ENCODE results near the gene CSNK1D.

Gene CSNK1D

DNA sequence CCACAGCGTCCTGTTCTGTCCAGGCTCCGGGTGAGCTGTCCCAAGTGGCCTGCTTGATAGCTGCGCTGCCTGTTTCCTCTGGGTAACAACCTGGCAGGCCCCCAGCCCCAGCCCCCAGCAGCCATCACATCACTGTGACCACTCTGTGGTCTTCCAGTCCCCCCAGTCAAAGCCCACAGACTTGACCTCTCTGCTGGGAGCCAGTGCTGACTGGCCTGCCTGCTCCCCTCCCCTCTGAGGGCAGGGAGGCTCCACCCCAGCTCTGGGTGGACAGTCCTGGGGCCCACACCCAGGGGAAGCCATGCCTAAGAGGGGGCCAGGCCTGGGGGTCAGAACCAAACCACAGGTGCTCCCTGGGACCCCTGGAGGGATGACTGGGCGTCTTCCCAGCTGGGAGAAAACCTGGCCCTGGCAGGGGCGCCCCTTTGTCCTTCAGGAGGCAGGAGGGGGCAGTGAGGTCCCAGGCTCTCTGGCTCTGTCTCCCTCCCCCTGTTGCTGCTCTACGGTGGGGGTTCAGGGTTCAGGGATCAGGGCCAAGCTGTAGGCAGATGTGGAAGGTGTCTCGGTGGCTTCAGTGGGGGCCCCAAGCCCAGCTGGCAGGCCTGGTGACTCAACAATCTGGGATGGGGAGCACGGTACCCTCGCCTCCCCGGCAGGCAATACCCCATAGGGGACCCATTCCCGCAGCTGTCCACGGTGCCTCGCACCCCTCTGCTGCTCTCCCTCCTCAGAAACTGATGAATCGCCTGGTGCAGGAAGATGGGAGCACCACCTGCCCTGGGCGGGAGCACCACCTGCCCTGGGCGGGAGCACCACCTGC lies 46.5 kb downstream of the CSNK1D start:
- no peak for DNase-seq

- DNase-seq: no peak
Observed at GRCh38 chr17:82226146-82226808, 47.2 kb downstream of the CSNK1D start.

DNA sequence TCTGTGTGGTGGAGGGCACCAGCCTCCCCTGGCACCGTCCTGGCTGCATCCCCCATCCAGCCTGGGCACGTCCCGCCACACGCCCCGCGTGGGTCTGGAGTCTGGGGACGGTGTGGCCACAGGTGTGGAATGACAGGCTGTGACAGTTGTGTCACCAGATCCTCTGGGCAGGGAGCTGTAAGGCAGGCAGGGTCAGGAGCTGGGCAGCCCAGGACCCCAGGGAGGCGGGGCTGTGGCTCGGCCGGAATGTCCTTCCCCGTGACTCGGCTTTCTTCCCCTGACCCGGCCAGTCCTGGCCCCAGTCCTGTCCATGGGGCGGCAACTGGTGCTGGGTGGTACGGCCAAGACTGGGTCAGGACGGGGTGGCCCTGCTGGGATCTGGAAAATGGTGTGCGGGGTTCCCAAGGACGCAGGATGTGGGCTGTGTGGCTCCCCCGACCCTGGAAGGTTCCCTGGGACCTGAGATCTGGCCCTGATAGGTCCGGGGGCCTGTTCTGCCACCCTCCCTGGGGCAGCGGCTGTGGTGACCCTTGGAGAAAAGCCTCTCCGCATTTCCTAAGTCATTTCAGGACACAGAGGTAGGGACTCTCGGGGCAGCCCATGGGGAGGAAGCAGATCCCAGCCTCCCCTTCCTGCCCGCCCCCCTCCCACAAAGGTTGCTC lies 48.0 kb downstream of the CSNK1D start:
- no peak for DNase-seq

DNA sequence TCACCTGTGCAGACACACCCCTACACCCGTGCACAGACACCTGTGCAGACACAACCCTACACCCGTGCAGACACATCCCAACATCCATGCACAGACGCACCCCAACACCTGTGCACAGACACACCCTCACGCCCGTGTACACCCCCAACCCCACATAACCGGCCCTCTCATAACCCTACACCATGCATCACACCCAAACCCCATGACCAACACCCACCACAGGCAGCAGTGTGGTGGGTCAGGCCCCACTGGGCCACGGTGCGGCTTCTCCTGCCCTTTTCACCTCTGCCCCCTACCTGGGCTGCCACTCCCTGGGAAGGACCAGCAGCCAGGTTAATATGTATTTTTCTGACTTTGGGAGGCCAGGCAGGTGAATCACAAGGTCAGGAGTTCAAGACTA lies 48.8 kb downstream of the CSNK1D start:
- no peak for DNase-seq

DNA sequence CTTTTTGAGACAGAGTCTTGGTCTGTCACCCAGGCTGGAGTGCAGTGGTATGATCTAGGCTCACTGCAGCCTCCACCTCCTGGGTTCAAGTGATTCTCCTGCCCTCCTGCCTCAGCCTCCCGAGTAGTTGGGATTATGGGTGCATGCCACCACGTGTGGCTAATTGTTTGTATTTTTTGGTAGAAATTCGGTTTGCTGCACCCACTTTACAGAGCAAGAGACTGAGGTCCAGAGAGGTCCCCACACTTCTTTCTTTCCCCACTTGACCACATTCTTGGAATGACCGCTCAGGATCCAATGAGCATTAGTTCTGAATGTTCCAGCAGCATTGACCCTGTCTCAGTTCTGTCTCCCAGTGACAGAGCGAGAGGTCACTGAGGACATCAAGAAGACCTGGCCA lies 50.0 kb downstream of the CSNK1D start:
- DNase-seq: no peak

GRCh38 chr17:82222816-82223215 lies 50.7 kb downstream of the CSNK1D start:
- DNase-seq: no peak

- no peak for DNase-seq
Observed at GRCh38 chr17:82221341-82221902, 52.1 kb downstream of the CSNK1D start.

DNA sequence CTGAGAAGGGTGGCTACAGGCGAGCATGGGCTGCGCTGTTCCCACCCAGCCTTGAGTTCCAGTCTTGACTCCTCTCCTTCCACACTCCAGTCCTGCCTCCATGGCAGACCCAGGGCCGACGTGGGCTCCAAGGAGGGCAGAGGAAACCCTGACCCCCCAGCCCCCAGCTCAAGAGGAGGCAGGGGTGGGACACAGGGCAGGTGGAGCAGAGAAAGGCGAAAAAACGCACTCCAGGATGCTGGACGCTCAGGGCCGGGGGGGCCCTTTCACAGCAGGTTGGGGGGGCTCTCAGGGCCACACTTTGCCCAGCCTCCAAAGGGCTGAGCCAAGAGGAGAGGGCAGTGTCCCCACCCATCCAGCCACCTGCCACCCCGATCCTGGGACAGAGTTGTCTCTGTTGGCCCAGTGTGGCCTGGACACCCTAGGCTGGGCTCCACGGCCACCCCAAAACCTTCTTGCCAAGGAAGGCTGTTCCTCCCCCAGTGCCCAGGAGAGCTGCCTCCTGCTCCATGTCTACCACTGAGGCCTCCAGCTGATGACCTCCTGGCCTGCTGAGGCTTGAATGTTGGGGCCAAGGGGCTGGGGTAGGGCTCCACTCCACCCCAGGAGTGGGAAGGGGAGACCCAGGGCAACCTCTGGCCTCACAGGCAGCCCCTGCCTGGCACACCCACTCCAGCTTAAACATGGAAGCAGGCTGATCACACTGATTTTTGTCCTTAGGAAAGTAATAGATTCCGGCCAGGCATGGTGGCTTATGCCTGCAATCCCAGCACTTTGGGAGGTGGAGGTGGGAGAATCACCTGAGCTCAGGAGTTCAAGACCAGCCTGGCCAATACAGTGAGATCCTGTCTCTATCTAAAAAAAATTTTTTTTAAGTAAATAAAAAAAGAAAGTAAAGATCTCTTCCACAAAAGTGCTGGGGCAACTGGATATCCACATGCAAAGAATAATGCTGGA lies 53.5 kb downstream of the CSNK1D start:
- DNase-seq: no peak

DNA sequence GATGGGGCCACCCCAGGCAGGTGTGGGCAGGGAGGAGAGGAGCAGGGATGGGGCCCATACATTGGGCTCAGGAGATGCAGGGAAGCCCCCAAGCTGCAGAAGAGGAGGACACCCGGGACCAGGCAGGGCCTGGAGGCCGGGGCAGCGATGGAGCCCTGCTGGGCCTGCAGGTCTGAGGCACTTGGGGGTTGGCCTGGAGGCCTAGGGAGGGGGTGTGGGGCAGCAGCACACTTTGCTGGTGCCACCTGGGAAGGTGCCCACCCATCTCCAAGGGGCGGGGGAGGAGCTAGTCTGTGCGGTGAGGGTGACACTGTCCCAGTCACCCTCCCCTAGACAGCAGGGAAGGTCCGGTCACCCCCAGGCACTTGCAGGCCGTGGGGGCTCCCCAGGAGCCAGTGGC lies 54.4 kb downstream of the CSNK1D start:
- no peak for DNase-seq

- no peak for DNase-seq
Observed at GRCh38 chr17:82218349-82219075, 55.0 kb downstream of the CSNK1D start.

GRCh38 chr17:82217530-82218204 lies 55.8 kb downstream of the CSNK1D start:
- DNase-seq: no peak

- DNase-seq: no peak
Observed at GRCh38 chr17:82217120-82217529, 56.4 kb downstream of the CSNK1D start.

GRCh38 chr17:82216301-82217119 lies 57.0 kb downstream of the CSNK1D start:
- DNase-seq: peak; percentile 70

- DNase-seq: no peak
Observed at GRCh38 chr17:82215972-82216300, 57.6 kb downstream of the CSNK1D start.

DNA sequence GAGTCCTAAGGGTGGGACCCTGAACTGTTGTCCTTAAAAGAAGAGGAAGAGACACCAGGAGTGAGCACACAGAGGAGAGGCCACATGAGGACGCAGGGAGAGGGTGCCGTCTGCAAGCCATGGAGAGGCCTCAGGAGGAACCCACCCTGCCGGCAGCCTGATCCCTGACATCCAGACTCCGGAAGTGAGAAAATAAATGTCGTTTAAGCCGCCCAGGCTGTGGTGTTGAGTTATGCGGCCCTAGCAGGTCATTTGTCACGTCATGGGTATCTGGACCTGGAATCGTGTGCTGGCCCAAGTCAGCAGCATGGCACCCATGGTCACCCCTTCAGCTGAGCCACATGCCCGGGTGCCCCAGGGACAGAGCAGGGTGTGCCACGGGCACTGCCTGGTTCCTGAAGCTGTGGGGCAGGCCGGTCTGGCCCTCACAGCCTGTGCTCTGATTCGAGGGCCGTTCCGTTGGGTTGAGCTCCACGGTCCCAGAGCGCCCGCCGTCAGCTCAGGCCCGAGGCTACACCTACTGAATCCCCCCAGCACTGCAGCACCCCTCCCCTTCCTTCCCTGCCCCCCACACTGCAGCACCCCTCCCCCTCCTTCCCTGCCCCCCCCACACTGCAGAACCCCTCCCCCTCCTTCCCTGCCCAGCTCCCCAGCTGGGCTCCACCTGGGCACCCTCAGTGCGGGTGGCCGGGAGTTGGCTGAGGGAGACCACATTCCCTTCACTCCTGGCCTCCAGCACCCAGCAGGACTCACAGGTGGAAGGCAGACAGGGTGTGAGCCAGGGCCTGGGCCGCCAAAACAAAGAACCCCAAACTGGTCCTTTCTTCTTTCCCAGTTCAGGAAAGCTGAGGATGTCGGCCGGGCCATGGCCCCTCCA lies 58.2 kb downstream of the CSNK1D start:
- no peak for DNase-seq

GRCh38 chr17:82214012-82214628 lies 59.4 kb downstream of the CSNK1D start:
- no peak for DNase-seq

DNA sequence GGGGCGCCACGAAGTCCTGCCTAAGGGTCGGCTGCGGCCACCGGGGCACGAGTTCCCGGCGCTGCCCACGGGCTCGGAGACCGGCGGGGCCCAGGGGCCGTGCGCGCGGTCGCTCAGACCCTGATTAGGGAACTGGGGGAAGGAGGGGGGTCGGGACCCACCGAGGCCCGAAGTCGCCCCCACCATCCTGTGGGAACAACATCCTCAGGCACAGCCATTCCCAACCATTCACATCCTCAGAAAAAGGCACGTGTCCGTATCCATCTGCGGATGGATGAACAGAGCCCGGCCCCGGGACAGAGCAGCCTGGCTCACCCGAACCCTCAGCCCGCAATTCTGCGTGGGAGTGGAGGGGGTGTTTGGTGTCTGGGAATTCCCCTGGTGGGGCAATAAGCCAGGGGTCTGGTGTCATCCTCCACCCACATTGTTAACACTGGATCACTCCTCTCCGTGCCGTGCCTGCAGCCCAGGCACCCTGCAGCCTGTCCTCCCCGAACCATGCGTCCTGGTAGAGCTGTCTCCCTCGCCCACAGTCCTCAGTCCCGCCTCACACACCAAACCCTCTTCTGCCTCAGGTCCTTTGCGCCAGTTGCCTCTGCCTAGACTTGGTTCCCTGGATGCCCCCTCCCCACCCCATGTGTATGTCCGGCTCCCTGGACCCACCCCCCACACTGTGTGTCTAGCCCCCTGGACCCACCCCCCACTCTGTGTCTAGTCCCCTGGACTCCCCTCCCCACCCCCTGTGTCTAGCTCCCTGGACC lies 60.1 kb downstream of the CSNK1D start:
- peak; percentile 57 for DNase-seq
